NCI-H748 treated with DMSO at 0.1 percent for 48 hours (cell line): ENCODE data around the gene EMC10.
"Not testable (repeated sequence)": the region's sequence is repeated elsewhere in the genome, so short reads cannot be mapped to it uniquely, and the experiment has no call there.

ENCODE experiments used
- DNase-seq: peaks from one replicate; lab custom pipeline; 2025; lab: John Stamatoyannopoulos, UW

The EMC10 gene

GRCh38 chr19:50515168-50515561 lies 38.9 kb downstream of the EMC10 start:
- no peak for DNase-seq

- no peak for DNase-seq
Observed at GRCh38 chr19:50516456-50516855, 40.1 kb downstream of the EMC10 start.

GRCh38 chr19:50516964-50517703 lies 40.8 kb downstream of the EMC10 start:
- no peak for DNase-seq

- no peak for DNase-seq
Observed at GRCh38 chr19:50517704-50518075, 41.4 kb downstream of the EMC10 start.

- no peak for DNase-seq
Observed at GRCh38 chr19:50518091-50519005, 42.0 kb downstream of the EMC10 start.

- DNase-seq = no peak
Observed at GRCh38 chr19:50519006-50519575, 42.8 kb downstream of the EMC10 start.

GRCh38 chr19:50520822-50521465 lies 44.6 kb downstream of the EMC10 start:
- no peak for DNase-seq

- DNase-seq = no peak
Observed at GRCh38 chr19:50522881-50523280, 46.6 kb downstream of the EMC10 start.

GRCh38 chr19:50528052-50528451 lies 51.7 kb downstream of the EMC10 start:
- DNase-seq = not testable (repeated sequence)

- no peak for DNase-seq
Observed at GRCh38 chr19:50531171-50531612, 54.9 kb downstream of the EMC10 start.

- no peak for DNase-seq
Observed at GRCh38 chr19:50532952-50533351, 56.6 kb downstream of the EMC10 start.

- DNase-seq = no peak
Observed at GRCh38 chr19:50534478-50534877, 58.2 kb downstream of the EMC10 start.

GRCh38 chr19:50535672-50536187 lies 59.4 kb downstream of the EMC10 start:
- DNase-seq = no peak

- DNase-seq = no peak
Observed at GRCh38 chr19:50536662-50537305, 60.5 kb downstream of the EMC10 start.

- no peak for DNase-seq
Observed at GRCh38 chr19:50537306-50537685, 61.0 kb downstream of the EMC10 start.

GRCh38 chr19:50537769-50538230 lies 61.5 kb downstream of the EMC10 start:
- DNase-seq = peak; percentile 64
